ENCODE results near the gene RSPH1.

RSPH1 gene

GRCh38 chr21:42521384-42521783 lies 25.4 kb upstream of the RSPH1 start:
- Histone ChIP-seq H3K4me3 (ENCODE audit: low read length) (no peak overlapping the region), H3K36me3 (ENCODE audit: control insufficient read depth, low read depth, low read length) (peaks cover 15% of the 10 kb centered on the region), H3K4me1 (ENCODE audit: control insufficient read depth, low read depth, low read length) (peaks cover 36% of the 10 kb centered on the region), H3K27ac (ENCODE audit: low read length) (no peak overlapping the region), H3K27me3 (ENCODE audit: control insufficient read depth, insufficient read depth, low read length) (no peaks in the 10 kb centered on the region), H3K9me3 (ENCODE audit: control insufficient read depth, low read depth, low read length) (no peaks in the 10 kb centered on the region), H3K9ac (ENCODE audit: low read length) (no peak overlapping the region)

DNA sequence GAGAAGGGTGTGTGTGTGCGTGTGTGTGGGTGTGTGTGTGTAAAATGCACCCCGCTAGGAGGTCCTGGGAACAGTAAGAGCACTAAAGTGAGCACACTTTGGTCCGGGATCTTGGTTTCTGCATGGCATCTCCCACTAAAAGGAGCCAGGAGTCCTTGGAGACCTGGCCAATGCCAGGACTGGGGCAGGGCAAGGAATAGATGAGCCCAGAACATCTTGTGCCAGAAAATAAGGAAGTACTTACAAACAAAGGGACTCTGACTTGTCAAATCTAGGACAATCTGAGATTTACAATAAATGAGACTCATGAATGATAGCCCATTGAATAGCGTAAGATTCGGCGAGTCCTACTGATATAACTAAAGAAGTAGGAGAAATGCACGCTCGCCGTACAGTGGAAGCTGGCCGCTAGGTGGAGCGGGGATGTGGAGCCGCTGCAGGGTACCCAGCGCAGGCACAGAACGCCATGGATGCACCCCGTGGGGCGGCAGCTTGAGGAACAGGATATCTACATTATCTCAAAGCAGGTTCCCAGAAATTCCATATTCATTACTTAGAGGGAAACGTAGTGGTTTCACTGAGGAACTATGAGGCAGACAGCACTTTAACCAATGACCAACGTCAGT lies 24.7 kb upstream of the RSPH1 start:
- Histone ChIP-seq H3K4me1 (ENCODE audit: control insufficient read depth, low read depth, low read length) (peaks cover 36% of the 10 kb centered on the region), H3K27ac (ENCODE audit: low read length) (no peak overlapping the region)

GRCh38 chr21:42518626-42519025 lies 22.6 kb upstream of the RSPH1 start:
- H3K36me3 ChIP-seq (ENCODE audit: control insufficient read depth, low read depth, low read length), result peaks cover 15% of the 10 kb centered on the region
- peaks cover 26% of the 10 kb centered on the region for H3K4me1 ChIP-seq (ENCODE audit: control insufficient read depth, low read depth, low read length)
- no peak overlapping the region for H3K27ac ChIP-seq (ENCODE audit: low read length)
- H3K9me3 ChIP-seq (ENCODE audit: control insufficient read depth, low read depth, low read length), result no peaks in the 10 kb centered on the region
- no peaks in the 10 kb centered on the region for H3K27me3 ChIP-seq (ENCODE audit: control insufficient read depth, insufficient read depth, low read length)
- H3K9ac ChIP-seq (ENCODE audit: low read length), result no peak overlapping the region
- H3K4me3 ChIP-seq (ENCODE audit: low read length), result no peak overlapping the region

More for the DNA sequence above, 24.7 kb upstream of the RSPH1 start:
- Histone ChIP-seq H3K36me3 (ENCODE audit: control insufficient read depth, low read depth, low read length) (peaks cover 15% of the 10 kb centered on the region), H3K9ac (ENCODE audit: low read length) (no peak overlapping the region), H3K9me3 (ENCODE audit: control insufficient read depth, low read depth, low read length) (no peaks in the 10 kb centered on the region), H3K27me3 (ENCODE audit: control insufficient read depth, insufficient read depth, low read length) (no peaks in the 10 kb centered on the region), H3K4me3 (ENCODE audit: low read length) (no peak overlapping the region)

- H3K9ac ChIP-seq (ENCODE audit: low read length), result no peak overlapping the region
- H3K27me3 ChIP-seq (ENCODE audit: control insufficient read depth, insufficient read depth, low read length), result peaks cover 1% of the 10 kb centered on the region
- H3K4me3 ChIP-seq (ENCODE audit: low read length), result no peak overlapping the region
- peaks cover 15% of the 10 kb centered on the region for H3K36me3 ChIP-seq (ENCODE audit: control insufficient read depth, low read depth, low read length)
- H3K27ac ChIP-seq (ENCODE audit: low read length), result no peak overlapping the region
- peaks cover 22% of the 10 kb centered on the region for H3K4me1 ChIP-seq (ENCODE audit: control insufficient read depth, low read depth, low read length)
- no peaks in the 10 kb centered on the region for H3K9me3 ChIP-seq (ENCODE audit: control insufficient read depth, low read depth, low read length)
Observed at GRCh38 chr21:42518215-42518614, 22.2 kb upstream of the RSPH1 start.

DNA sequence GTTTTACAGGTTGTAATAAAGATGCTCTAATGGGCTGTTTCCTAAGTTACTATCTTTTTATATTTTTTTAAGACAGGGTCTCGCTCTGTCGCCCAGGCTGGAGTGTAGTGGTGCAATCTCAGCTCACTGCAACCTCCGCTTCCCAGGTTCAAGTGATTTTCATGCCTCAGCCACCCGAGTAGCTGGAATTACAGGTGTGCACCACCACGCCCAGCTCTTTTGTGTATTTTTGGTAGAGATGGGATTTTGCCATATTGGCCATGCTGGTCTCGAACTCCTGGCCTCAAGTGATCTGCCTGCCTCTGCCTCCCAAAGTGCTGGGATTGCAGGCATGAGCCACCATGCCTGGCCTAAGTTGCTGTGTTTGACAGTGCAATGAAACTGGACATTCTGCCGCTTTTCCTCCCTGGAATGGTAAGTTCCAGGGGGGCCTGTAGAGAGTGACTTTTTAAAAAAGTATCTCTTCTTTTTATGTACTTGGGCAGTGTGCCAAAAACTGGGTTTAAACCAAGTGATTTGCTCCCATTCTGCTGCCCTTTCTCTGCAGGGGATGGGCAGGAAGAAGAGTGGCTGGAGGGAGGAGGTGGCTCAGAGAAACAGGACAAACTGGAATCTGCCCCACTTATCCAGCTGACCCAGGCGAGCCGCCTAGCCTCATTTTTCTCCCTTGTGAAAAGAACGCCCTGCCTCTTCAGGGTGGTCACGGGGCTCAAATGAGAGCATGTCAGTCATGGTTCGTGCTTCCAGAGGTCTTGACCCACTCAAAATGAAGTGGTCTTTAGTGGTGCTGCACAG lies 19.9 kb upstream of the RSPH1 start:
- Histone ChIP-seq H3K9ac (ENCODE audit: low read length) (no peak overlapping the region), H3K4me1 (ENCODE audit: control insufficient read depth, low read depth, low read length) (peaks cover 27% of the 10 kb centered on the region), H3K27ac (ENCODE audit: low read length) (no peak overlapping the region), H3K27me3 (ENCODE audit: control insufficient read depth, insufficient read depth, low read length) (peaks cover 12% of the 10 kb centered on the region), H3K36me3 (ENCODE audit: control insufficient read depth, low read depth, low read length) (peaks cover 15% of the 10 kb centered on the region), H3K9me3 (ENCODE audit: control insufficient read depth, low read depth, low read length) (no peaks in the 10 kb centered on the region), H3K4me3 (ENCODE audit: low read length) (peak overlapping the region; percentile 67)

DNA sequence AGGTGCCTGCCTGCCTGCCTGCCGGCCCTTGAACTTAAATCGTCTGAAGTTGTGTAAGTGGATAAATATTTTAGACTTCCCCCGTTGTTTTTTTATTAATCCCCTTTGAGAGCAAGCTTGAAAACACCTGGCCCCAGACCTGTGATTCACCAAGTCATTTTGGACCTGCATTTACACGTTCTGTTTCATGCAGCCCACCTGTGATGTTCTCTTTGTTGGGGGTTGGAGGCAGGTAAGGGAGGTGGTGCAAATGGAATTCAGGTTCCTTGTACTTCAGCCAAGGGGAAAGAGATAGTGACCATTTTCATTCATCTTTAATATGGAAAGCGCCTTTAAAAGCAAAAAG lies 18.8 kb upstream of the RSPH1 start:
- no peaks in the 10 kb centered on the region for H3K9me3 ChIP-seq (ENCODE audit: control insufficient read depth, low read depth, low read length)
- H3K9ac ChIP-seq (ENCODE audit: low read length), result peak overlapping the region; percentile 53
- H3K27me3 ChIP-seq (ENCODE audit: control insufficient read depth, insufficient read depth, low read length), result peaks cover 12% of the 10 kb centered on the region
- H3K36me3 ChIP-seq (ENCODE audit: control insufficient read depth, low read depth, low read length), result peaks cover 13% of the 10 kb centered on the region
- H3K4me1 ChIP-seq (ENCODE audit: control insufficient read depth, low read depth, low read length), result peaks cover 27% of the 10 kb centered on the region
- peak overlapping the region; percentile 41 for H3K27ac ChIP-seq (ENCODE audit: low read length)
- peak overlapping the region; percentile 67 for H3K4me3 ChIP-seq (ENCODE audit: low read length)

DNA sequence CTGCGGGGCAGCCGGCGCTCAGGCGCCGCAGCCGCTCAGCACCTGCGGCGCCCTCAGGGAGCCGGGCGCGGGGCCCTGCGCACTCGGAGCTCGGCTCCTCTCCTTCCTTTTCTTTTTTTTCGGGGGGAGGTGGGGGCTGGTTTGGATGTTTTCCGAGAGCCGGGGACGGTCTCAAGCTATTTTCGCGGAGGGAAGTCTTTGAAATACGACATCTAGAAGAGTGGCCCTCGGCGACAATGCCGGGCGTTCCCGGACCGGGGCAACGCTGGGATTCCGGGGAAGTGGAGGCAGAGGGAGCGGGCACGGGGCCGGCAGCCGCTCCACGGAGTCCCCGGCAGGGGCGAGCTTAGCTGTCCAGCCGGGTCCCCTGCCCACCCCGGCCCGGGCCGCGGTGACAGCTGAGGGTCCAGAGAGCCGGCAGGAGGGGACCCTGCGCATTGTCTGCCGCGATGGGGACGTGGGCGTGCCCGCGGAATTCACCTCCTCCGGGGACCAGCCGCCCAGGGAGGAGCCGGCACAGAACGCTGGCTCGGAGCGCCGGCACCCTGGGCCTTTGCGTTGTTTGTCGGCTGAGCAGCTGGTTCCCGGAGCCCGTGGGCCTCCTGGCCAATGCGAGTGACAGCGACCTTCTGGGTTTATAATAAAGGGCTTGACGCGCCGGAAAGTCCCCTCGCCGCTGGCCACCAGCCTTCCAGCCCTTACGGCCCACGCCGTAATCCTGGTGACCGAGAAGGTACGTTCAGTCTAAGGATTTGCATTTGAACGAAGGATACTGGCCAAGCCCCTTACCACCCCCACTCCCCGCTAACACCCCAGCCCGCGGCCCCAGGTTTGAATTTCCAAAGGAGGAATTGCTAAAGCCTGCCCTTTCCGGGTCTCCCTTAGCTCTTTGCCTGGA lies 18.2 kb upstream of the RSPH1 start:
- Histone ChIP-seq H3K4me3 (ENCODE audit: low read length) (peak overlapping the region; percentile 67), H3K9me3 (ENCODE audit: control insufficient read depth, low read depth, low read length) (no peaks in the 10 kb centered on the region), H3K27me3 (ENCODE audit: control insufficient read depth, insufficient read depth, low read length) (peaks cover 12% of the 10 kb centered on the region), H3K9ac (ENCODE audit: low read length) (peak overlapping the region; percentile 53), H3K4me1 (ENCODE audit: control insufficient read depth, low read depth, low read length) (peaks cover 27% of the 10 kb centered on the region), H3K27ac (ENCODE audit: low read length) (peak overlapping the region; percentile 41), H3K36me3 (ENCODE audit: control insufficient read depth, low read depth, low read length) (peaks cover 7% of the 10 kb centered on the region)

GRCh38 chr21:42513151-42513984 lies 17.3 kb upstream of the RSPH1 start, which contains the start of gene SLC37A1:
SLC37A1 (plus strand) TSS chr21:42513852; CDS start chr21:42518455, 4,603 bp downstream.
- Histone ChIP-seq H3K36me3 (ENCODE audit: control insufficient read depth, low read depth, low read length) (peaks cover 3% of the 10 kb centered on the region), H3K4me3 (ENCODE audit: low read length) (peak within 1 kb of the TSS; percentile 67), H3K27me3 (ENCODE audit: control insufficient read depth, insufficient read depth, low read length) (peaks cover 12% of the 10 kb centered on the region), H3K4me1 (ENCODE audit: control insufficient read depth, low read depth, low read length) (peaks cover 27% of the 10 kb centered on the region), H3K9ac (ENCODE audit: low read length) (peak within 1 kb of the TSS; percentile 53), H3K27ac (ENCODE audit: low read length) (peak within 1 kb of the TSS; percentile 41), H3K9me3 (ENCODE audit: control insufficient read depth, low read depth, low read length) (no peaks in the 10 kb centered on the region)

GRCh38 chr21:42512346-42513034 lies 16.5 kb upstream of the RSPH1 start:
- H3K4me3 ChIP-seq (ENCODE audit: low read length), result no peak overlapping the region
- no peaks in the 10 kb centered on the region for H3K36me3 ChIP-seq (ENCODE audit: control insufficient read depth, low read depth, low read length)
- H3K9me3 ChIP-seq (ENCODE audit: control insufficient read depth, low read depth, low read length), result no peaks in the 10 kb centered on the region
- H3K9ac ChIP-seq (ENCODE audit: low read length), result no peak overlapping the region
- peaks cover 27% of the 10 kb centered on the region for H3K4me1 ChIP-seq (ENCODE audit: control insufficient read depth, low read depth, low read length)
- H3K27ac ChIP-seq (ENCODE audit: low read length), result no peak overlapping the region
- H3K27me3 ChIP-seq (ENCODE audit: control insufficient read depth, insufficient read depth, low read length), result peaks cover 12% of the 10 kb centered on the region

DNA sequence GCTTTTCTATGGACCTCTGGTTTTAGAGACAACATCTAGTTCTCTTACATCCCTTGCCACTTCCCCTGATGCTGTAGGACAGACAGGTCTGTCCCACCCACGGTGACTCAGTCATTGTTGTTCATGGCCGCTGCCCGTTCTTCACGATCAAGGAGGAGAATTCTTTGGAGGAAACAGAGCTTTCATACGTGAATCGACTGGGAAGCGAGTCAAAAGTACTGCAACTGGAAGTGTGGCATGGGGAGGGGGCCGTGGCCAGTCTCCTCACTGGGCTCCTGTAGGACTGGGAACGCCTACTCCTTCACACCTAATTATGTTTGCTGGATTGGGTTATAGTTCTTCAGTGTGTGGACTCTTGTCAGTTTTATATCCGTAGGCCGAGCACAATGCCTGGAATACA lies 13.2 kb upstream of the RSPH1 start:
- H3K27me3 ChIP-seq (ENCODE audit: control insufficient read depth, insufficient read depth, low read length), result peaks cover 12% of the 10 kb centered on the region
- no peak overlapping the region for H3K27ac ChIP-seq (ENCODE audit: low read length)
- H3K9me3 ChIP-seq (ENCODE audit: control insufficient read depth, low read depth, low read length), result no peaks in the 10 kb centered on the region
- peaks cover 9% of the 10 kb centered on the region for H3K4me1 ChIP-seq (ENCODE audit: control insufficient read depth, low read depth, low read length)
- no peak overlapping the region for H3K4me3 ChIP-seq (ENCODE audit: low read length)
- no peak overlapping the region for H3K9ac ChIP-seq (ENCODE audit: low read length)
- no peaks in the 10 kb centered on the region for H3K36me3 ChIP-seq (ENCODE audit: control insufficient read depth, low read depth, low read length)

Data from iPS-18a (cell line).